Measurements from ENCODE around the gene CLMP. TPM values are rescaled to one million over a fixed set of nuclear protein-coding genes. Genes with fewer than 3 reads are reported as not detected.

The CLMP gene
- total and polyA plus RNA-seq, 2 experiments from 2014 or later, result 2.1 to 8.4 TPM

DNA sequence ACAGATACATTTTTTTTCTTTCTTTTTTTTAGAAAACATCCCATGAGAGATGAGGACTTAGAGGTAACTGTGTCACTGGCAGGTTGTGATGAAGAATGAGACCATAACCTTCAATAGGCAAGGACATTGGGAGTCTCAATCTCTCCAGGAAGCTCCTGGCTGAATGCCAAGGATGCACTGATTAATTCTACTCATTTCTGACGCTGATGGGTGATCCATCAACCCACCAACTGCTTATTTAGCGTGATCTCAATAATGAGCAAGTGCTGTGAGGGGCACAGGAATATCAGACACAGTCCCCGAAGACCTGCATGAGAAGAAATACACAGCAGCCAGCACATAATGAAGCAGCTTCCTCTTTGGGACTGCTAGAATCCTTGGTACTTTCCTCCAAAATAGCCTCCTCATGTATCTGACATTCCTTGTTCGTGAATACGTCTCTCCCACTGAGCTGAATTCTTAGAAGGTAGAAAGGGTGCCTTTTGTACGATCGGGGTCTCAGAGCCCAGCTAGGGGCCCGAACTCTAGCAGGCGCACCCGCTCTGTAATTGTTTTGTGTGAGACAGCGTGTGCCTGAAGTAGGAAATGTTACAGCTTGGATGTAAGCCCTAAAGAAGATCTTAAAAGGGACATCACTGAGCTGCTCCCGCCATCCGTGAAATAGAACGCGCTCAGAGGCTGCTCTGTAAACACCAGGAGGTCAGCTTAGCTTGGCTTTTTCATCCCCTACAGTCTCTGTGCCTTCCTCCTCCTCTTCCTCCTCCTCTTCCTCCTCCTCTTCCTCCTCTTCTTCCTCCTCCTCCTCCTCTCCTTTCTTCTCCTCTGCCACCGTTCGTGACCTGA is 7.2 kb downstream of the CLMP start:
- H3K4me1 ChIP-seq (ENCODE audit: low read depth), result no peaks in the 10 kb centered on the region
- TF ChIP-seq CTCF (IDR thresholded peaks at IDR 0.05; ENCODE audit: low read depth, low read length), result no peak
- H3K36me3 ChIP-seq, result no peaks in the 10 kb centered on the region
- H3K9me3 ChIP-seq (ENCODE audit: low read depth), result no peaks in the 10 kb centered on the region
- DNase-seq (ENCODE audit: low read depth in 1 of 2, low spot score in 1 of 2), result peak in 1 of 2 donors; percentile 52
- no peak overlapping the region for H3K27ac ChIP-seq
- H3K27me3 ChIP-seq, result no peaks in the 10 kb centered on the region
- no peak overlapping the region for H3K4me3 ChIP-seq

DNA sequence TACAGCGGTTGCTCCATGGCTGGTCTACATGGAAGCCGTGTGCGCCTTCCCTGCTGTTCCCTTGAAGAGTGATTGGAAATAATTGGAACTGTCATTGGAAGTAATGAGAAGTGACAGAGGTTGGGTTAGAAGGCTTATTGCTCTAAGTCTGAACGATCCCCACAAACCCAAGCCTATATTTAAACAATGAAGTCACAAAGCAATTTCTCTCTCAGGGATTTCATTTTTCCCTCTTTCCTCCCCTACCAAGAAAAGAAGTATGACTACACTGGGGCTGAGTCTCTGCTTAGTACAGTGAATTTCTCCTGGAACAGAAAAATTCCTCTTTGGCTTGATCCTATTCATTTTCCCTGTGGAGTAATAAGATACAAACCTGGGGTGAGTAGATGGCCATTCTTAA is 7.8 kb downstream of the CLMP start:
- H3K36me3 ChIP-seq, result no peaks in the 10 kb centered on the region

DNA sequence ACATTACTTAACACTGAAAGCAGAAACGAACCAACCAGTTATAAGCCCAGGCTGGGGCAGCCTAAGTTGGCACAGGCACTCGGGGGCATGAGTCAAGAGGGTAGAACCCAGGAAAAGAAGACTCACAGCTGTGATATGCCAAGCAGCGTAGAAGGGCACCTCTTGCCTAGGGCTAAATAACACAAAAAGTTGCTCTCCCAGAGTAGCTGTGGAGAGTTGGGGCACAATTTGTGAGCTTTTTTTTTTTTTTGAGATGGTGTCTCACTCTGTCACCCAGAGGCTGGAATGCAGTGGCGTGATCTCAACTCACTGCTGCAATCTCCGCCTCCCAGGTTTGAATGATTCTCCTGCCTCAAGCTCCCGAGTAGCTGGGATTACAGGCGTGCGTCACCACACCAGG is 8.8 kb downstream of the CLMP start:
- no peak for TF ChIP-seq CTCF (IDR thresholded peaks at IDR 0.05; ENCODE audit: low read depth, low read length)
- Histone ChIP-seq H3K4me3 (no peak overlapping the region), H3K36me3 (no peaks in the 10 kb centered on the region), H3K4me1 (ENCODE audit: low read depth) (no peaks in the 10 kb centered on the region), H3K27ac (no peak overlapping the region), H3K9me3 (ENCODE audit: low read depth) (no peaks in the 10 kb centered on the region), H3K27me3 (no peaks in the 10 kb centered on the region)
- DNase-seq (ENCODE audit: low read depth in 1 of 2, low spot score in 1 of 2), result no peak

More for the DNA sequence above, 7.8 kb downstream of the CLMP start:
- H3K27ac ChIP-seq, result no peak overlapping the region
- H3K4me1 ChIP-seq (ENCODE audit: low read depth), result no peaks in the 10 kb centered on the region
- no peak for TF ChIP-seq CTCF (IDR thresholded peaks at IDR 0.05; ENCODE audit: low read depth, low read length)
- DNase-seq (ENCODE audit: low read depth in 1 of 2, low spot score in 1 of 2), result no peak
- H3K9me3 ChIP-seq (ENCODE audit: low read depth), result no peaks in the 10 kb centered on the region
- H3K4me3 ChIP-seq, result no peak overlapping the region
- H3K27me3 ChIP-seq, result no peaks in the 10 kb centered on the region

- Histone ChIP-seq H3K9me3 (ENCODE audit: low read depth) (no peaks in the 10 kb centered on the region), H3K27ac (no peak overlapping the region), H3K27me3 (no peaks in the 10 kb centered on the region), H3K36me3 (no peaks in the 10 kb centered on the region), H3K4me1 (ENCODE audit: low read depth) (no peaks in the 10 kb centered on the region), H3K4me3 (no peak overlapping the region)
- no peak for TF ChIP-seq CTCF (IDR thresholded peaks at IDR 0.05; ENCODE audit: low read depth, low read length)
- DNase-seq (ENCODE audit: low read depth in 1 of 2, low spot score in 1 of 2), result peak in 1 of 2 donors; percentile 22
These were observed 9.7 kb downstream of the CLMP start for GRCh38 chr11:123185326-123185725.

- no peaks in the 10 kb centered on the region for H3K9me3 ChIP-seq (ENCODE audit: low read depth)
- H3K27me3 ChIP-seq, result no peaks in the 10 kb centered on the region
- H3K4me3 ChIP-seq, result no peak overlapping the region
- no peaks in the 10 kb centered on the region for H3K4me1 ChIP-seq (ENCODE audit: low read depth)
- no peak overlapping the region for H3K27ac ChIP-seq
- no peak for TF ChIP-seq CTCF (IDR thresholded peaks at IDR 0.05; ENCODE audit: low read depth, low read length)
- H3K36me3 ChIP-seq, result no peaks in the 10 kb centered on the region
- no peak for DNase-seq (ENCODE audit: low read depth in 1 of 2, low spot score in 1 of 2)
These were observed 10.5 kb downstream of the CLMP start for GRCh38 chr11:123184531-123184930.

All from cardiac muscle cell (in vitro differentiated cells and primary cell).